Tibial nerve (tissue), 4 donors: ENCODE results near the gene CDH4. TPM values are rescaled to one million over a fixed set of nuclear protein-coding genes. Genes with fewer than 3 reads are reported as not detected.

Experiments
- DNase-seq, 2 donors: peaks; one replicate each; pipeline ENCODE4 v3.0.0-alpha.2; 2019; ENCODE audit warnings: low spot score in 2 of 2
- H3K27ac ChIP-seq, 4 donors: fragments of 200-600 bp; sonication (generic) in 3 of 4; one replicate each; pipeline ENCODE4 v1.5.1; 2017 to 2019; ENCODE audit warnings: mild to moderate bottlenecking in 1 of 4
- H3K27me3 ChIP-seq, 2 donors: fragments of 200-600 bp; sonication (generic) in 1 of 2; one replicate each; pipeline versions ENCODE4 v1.5.1 to v1.6.0; 2017 to 2019
- H3K36me3 ChIP-seq, 3 donors: fragments of 200-600 bp; sonication (generic); one replicate each; pipeline ENCODE4 v1.5.1; 2018 to 2019
- H3K4me1 ChIP-seq, 4 donors: fragments of 200-600 bp; sonication (generic) in 3 of 4; one replicate each; pipeline ENCODE4 v1.5.1; 2017 to 2019
- H3K4me3 ChIP-seq, 4 donors: fragments of 200-600 bp; sonication (generic) in 3 of 4; one replicate each; pipeline ENCODE4 v1.5.1; 2017 to 2019; ENCODE audit warnings: mild to moderate bottlenecking in 1 of 4, moderate library complexity in 1 of 4
- H3K9me3 ChIP-seq, 4 donors: fragments of 200-600 bp; sonication (generic) in 3 of 4; one replicate each; pipeline ENCODE4 v1.5.1; 2017 to 2019
- EP300 ChIP-seq, 2 donors: sonication (generic); formaldehyde crosslinking; IDR thresholded peaks; one replicate each; pipeline ENCODE4 v1.6.1; 2017; ENCODE audit warnings: antibody characterized with exemption in 2 of 2, mild to moderate bottlenecking in 1 of 2
- POLR2A ChIP-seq, 2 donors: fragments of 450-650 bp; IDR thresholded peaks; one replicate each; pipeline ENCODE4 v1.6.1; 2017; ENCODE audit warnings: antibody characterized with exemption in 2 of 2, mild to moderate bottlenecking in 2 of 2, moderate library complexity in 2 of 2
- WGBS, 2 donors: methylation state at CpG; one replicate each; pipeline ENCODE4 v1.1.5; 2018; 5-methylcytosine and 5-hydroxymethylcytosine counted together
- total RNA-seq, 4 donors: library from RNA; depleted of rRNA; stranded (reverse); fragments of >200 nt; gene quantifications; one replicate each; pipeline ENCODE4 v1.1.0, GENCODE V29; 2016
- TF ChIP-seq, protein P1 (sequence below), 5 experiments: fragments of 200-600 bp in 3 of 5; fragments of 450-650 bp in 2 of 5; sonication (generic) in 3 of 5; IDR thresholded peaks; one replicate each; pipeline ENCODE4 v1.5.1; 2016 to 2019; ENCODE audit warnings: antibody characterized with exemption in 5 of 5, mild to moderate bottlenecking in 3 of 5, moderate library complexity in 2 of 5

CDH4 gene
- total RNA-seq, 4 donors from 2014 or later: 0.78 to 2.3 (median 1.0) TPM

DNA sequence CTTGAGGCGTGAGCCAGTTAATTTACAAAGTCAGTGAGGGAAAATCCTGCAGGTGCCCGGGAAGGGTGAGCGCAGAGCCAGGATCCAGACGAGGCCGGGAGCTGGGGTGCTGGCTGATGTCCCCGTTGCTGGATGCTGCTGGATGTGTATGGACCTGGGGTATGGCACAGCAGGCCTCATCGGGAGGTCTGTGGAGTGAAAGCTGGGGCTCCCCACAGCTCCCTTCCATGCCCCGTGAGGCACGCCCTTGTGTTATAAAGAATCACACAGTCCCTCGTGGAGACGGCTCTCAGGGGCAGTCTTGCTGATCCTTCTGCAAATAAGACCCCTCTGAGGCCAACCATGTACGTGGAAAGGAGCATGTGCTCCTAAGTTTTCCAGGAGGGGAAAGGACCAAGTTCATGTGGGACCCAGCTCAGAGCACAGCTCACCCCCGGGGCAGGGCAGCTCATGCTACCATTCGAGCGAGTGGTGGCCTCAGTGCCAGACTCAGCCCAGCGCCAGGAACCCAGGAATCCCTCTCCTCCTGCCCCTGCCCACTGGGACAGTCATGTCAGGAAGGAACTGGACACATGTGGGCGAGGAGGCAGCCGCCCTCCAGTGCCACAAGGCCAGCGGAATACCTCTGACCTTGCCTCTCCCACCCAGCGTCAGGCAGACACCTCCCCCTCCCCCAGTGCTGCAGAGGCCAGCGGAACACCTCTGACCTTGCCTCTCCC lies 97.5 kb downstream of the CDH4 start:
- no peaks in the 10 kb centered on the region for H3K36me3 ChIP-seq
- no peaks in the 10 kb centered on the region for H3K27me3 ChIP-seq
- H3K9me3 ChIP-seq: no peaks in the 10 kb centered on the region
- no peak for DNase-seq
- H3K4me3 ChIP-seq: no peak overlapping the region
- H3K27ac ChIP-seq: no peak overlapping the region
- TF ChIP-seq, protein P1, sequence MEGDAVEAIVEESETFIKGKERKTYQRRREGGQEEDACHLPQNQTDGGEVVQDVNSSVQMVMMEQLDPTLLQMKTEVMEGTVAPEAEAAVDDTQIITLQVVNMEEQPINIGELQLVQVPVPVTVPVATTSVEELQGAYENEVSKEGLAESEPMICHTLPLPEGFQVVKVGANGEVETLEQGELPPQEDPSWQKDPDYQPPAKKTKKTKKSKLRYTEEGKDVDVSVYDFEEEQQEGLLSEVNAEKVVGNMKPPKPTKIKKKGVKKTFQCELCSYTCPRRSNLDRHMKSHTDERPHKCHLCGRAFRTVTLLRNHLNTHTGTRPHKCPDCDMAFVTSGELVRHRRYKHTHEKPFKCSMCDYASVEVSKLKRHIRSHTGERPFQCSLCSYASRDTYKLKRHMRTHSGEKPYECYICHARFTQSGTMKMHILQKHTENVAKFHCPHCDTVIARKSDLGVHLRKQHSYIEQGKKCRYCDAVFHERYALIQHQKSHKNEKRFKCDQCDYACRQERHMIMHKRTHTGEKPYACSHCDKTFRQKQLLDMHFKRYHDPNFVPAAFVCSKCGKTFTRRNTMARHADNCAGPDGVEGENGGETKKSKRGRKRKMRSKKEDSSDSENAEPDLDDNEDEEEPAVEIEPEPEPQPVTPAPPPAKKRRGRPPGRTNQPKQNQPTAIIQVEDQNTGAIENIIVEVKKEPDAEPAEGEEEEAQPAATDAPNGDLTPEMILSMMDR (IDR thresholded peaks at IDR 0.05): no peak
- TF ChIP-seq EP300 (IDR thresholded peaks at IDR 0.05): no peak
- 76 to 85% methylated on average over 15 to 17 of the region's 21 CpGs for WGBS, 2 donors
- no peaks in the 10 kb centered on the region for H3K4me1 ChIP-seq

DNA sequence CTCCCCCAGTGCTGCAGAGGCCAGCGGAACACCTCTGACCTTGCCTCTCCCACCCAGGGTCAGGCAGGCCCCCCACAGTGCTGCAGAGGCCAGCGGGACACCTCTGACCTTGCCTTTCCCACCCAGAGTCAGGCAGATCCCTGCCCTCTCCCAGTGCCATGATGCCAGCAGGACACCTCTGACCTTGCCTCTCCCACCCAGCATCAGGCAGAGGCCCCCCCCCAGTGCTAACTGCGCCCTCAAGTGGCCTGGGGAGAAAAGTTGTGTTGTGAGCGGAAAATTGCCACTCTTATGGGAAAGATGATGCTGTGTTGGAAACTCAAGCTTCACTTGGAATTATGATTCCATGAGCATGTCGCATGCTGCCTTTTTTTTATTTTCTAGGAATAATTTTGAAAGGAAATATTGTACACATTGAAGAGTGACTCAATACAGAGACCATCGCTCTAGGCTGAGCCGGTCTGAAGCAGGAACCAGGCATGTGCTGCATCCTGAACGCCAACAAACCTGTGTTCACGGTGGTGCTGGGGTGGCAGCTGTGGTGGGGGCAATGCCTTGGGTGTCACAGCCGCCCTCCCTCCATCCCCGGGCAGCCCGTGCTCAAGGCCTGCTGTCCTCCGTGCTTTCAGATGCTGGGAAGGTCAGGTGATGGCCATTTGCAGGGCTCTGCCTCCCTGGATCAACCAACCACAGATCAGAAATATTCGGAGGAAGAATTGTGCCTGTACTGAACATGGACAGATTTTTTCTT lies 98.6 kb downstream of the CDH4 start:
- H3K4me1 ChIP-seq: no peaks in the 10 kb centered on the region
- TF ChIP-seq EP300 (IDR thresholded peaks at IDR 0.05) (no peak), POLR2A (IDR thresholded peaks at IDR 0.05) (no peak)
- TF ChIP-seq, protein P1 (IDR thresholded peaks at IDR 0.05): no peak
- no peak for DNase-seq
- no peaks in the 10 kb centered on the region for H3K9me3 ChIP-seq
- no peak overlapping the region for H3K27ac ChIP-seq
- no peak overlapping the region for H3K4me3 ChIP-seq
- H3K36me3 ChIP-seq: no peaks in the 10 kb centered on the region
- H3K27me3 ChIP-seq: no peaks in the 10 kb centered on the region
- WGBS, 2 donors: 75 to 81% methylated on average over 12 of the region's 14 CpGs

DNA sequence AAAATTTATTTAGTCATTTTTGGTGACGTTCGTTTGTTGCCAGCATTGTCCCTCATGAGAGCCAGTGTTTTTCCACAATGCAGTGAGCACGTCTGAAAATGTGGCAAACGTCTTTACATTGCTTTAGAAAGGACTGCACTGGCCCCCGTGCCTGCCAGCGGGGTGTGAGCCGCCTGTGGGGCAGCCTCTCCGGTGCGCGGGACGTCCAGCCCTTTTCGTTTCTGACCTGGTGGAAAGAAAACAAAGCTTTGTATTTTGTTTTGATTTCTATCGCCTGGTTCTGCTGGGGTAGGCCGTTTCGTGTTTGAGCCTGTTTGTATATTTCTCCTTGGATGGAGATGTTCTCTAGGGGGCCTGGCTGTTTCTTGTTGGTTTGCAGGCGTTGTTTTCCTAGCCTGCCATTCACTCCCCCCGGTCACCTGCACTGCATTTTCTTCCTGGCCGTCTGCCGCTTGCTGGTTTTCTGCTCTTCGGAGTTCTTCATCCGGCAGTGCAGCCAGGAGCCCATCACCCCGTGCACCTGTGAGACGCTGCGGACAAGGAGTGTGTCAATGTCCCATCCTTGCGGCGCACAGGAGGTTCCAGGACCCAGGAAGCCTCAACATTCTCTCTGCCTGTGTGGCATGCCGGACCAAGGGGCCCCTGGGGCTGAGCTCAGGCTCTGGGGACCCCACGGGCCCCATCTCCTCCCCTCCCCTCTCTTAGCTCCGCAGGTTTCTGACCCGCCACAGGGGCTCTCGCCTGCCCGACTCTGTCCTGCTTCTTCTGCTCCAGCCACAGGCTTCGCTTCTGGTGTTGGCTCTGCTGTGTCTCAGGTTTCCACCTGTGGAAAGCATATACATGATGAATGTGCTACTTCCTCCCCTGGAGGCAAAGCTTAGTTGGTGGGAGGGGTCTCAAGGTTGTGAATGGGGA lies 100.5 kb downstream of the CDH4 start:
- Histone ChIP-seq H3K36me3 (no peaks in the 10 kb centered on the region), H3K4me1 (no peaks in the 10 kb centered on the region), H3K27ac (no peak overlapping the region), H3K9me3 (no peaks in the 10 kb centered on the region), H3K4me3 (no peak overlapping the region), H3K27me3 (no peaks in the 10 kb centered on the region)
- 39 to 42% methylated on average over 33 of the region's 33 CpGs for WGBS, 2 donors
- no peak for TF ChIP-seq POLR2A (IDR thresholded peaks at IDR 0.05)
- TF ChIP-seq EP300 (IDR thresholded peaks at IDR 0.05): no peak
- TF ChIP-seq, protein P1 (IDR thresholded peaks at IDR 0.05): no peak
- DNase-seq: no peak

DNA sequence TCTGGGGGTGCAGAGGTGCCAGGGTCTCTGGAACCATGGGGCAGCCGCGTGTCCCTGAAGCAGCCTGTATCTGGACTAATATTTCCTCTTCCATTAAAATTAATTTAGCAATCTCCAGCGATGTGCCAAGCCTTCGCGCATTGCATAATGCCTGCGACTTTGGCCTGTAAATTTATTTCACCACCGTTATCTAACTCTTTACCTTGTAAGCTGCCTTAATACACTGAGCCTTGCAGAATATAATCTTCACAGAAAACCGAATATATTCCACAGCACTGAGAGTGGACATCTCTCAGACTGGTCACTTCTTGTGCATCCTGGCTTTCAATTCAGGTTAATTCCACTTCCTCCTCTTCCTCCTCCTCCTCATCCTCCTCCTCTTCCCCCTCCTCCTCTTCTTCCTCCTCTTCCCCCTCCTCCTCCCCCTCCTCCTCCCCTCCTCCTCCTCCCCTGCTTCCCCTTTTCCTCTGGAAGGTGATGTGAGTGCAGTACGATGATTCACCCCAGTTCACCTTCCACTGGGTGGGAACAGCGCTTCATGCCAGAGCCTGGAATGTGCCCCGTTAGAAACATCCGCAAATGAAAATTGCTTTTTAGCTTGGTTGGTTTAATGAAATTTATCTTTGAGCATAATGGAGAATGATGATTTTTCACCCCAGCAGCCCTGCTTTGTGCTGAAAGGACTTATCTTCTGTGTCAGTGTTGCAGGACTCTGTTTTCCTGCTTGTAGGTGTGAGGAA lies 101.4 kb downstream of the CDH4 start:
- H3K9me3 ChIP-seq: no peaks in the 10 kb centered on the region
- WGBS, 2 donors: 62 to 80% methylated on average over 12 of the region's 12 CpGs
- TF ChIP-seq, protein P1 (IDR thresholded peaks at IDR 0.05): no peak
- TF ChIP-seq EP300 (IDR thresholded peaks at IDR 0.05) (no peak), POLR2A (IDR thresholded peaks at IDR 0.05) (no peak)
- H3K4me3 ChIP-seq: no peak overlapping the region
- H3K36me3 ChIP-seq: no peaks in the 10 kb centered on the region
- no peaks in the 10 kb centered on the region for H3K27me3 ChIP-seq
- no peak for DNase-seq
- no peaks in the 10 kb centered on the region for H3K4me1 ChIP-seq
- no peak overlapping the region for H3K27ac ChIP-seq
